A673 (cell line): Measurements from ENCODE around the gene SSR1. TPM values are rescaled to one million over a fixed set of nuclear protein-coding genes. Genes with fewer than 3 reads are reported as not detected.
"Not testable (repeated sequence)": the region's sequence is repeated elsewhere in the genome, so short reads cannot be mapped to it uniquely, and the experiment has no call there.

Source experiments
- Bru-seq: library from RNA; stranded (reverse); fragments of 400-500 nt; gene quantifications from one replicate; lab custom pipeline; 2021; lab: Mats Ljungman, UMichigan
- BruChase-seq, 2 experiments: library from RNA; stranded (reverse); fragments of 400-500 nt; gene quantifications; one replicate each; lab custom pipeline; 2021; lab: Mats Ljungman, UMichigan
- BruUV-seq: library from RNA; stranded (reverse); fragments of 400-500 nt; replicated peaks from 2 replicates; lab custom pipeline; 2021; lab: Mats Ljungman, UMichigan
- CTCF ChIA-PET: fragments of 300-600 bp; sonication (Branson Sonifier 250); formaldehyde crosslinking; loops from one replicate; lab custom pipeline; 2022; ENCODE audit warnings: antibody characterized with exemption; lab: Charles Lee
- POLR2A ChIA-PET: fragments of 300-600 bp; sonication (Branson Sonifier 250); formaldehyde crosslinking; loops from one replicate; lab custom pipeline; 2022; ENCODE audit warnings: antibody characterized with exemption; ENCODE audit not compliant: low non-redundant PET; lab: Charles Lee
- DNase-seq: peaks from one replicate; pipeline ENCODE4 v3.0.0-alpha.2; 2015; ENCODE audit warnings: low spot score
- H3K27ac ChIP-seq: fragments of 200-600 bp; sonication (generic); 2 replicates; pipeline ENCODE4 v1.5.1; 2016; ENCODE audit warnings: mixed run types, low read depth, mild to moderate bottlenecking, mixed read lengths, antibody characterized with exemption, low read length; ENCODE audit not compliant: poor library complexity, severe bottlenecking
- H3K27me3 ChIP-seq: fragments of 200-600 bp; sonication (generic); replicated peaks from 2 replicates; pipeline ENCODE4 v1.6.1; 2017; ENCODE audit warnings: mixed run types, low read depth, mild to moderate bottlenecking, mixed read lengths, antibody characterized with exemption, low read length; ENCODE audit not compliant: insufficient read depth, poor library complexity
- H3K36me3 ChIP-seq: fragments of 200-600 bp; sonication (generic); 2 replicates; pipeline ENCODE4 v1.6.1; 2016; ENCODE audit warnings: mixed run types, mild to moderate bottlenecking, mixed read lengths, antibody characterized with exemption, low read length; ENCODE audit not compliant: insufficient read depth, poor library complexity, severe bottlenecking
- H3K4me1 ChIP-seq: fragments of 200-600 bp; sonication (generic); 2 replicates; pipeline ENCODE4 v1.6.1; 2017; ENCODE audit warnings: mixed run types, mild to moderate bottlenecking, mixed read lengths, antibody characterized with exemption, low read length; ENCODE audit not compliant: insufficient read depth, poor library complexity, severe bottlenecking
- H3K4me3 ChIP-seq: fragments of 200-600 bp; sonication (generic); 2 replicates; pipeline ENCODE4 v1.5.1; 2016; ENCODE audit warnings: low read depth, mixed run types, mild to moderate bottlenecking, mixed read lengths, low read length; ENCODE audit not compliant: poor library complexity, severe bottlenecking
- H3K9me3 ChIP-seq: fragments of 200-600 bp; sonication (generic); 2 replicates; pipeline ENCODE4 v1.6.1; 2016; ENCODE audit warnings: mixed run types, low read depth, mild to moderate bottlenecking, mixed read lengths, antibody characterized with exemption, low read length; ENCODE audit not compliant: poor library complexity, severe bottlenecking
- EZH2 ChIP-seq: fragments of 200-600 bp; sonication (generic); IDR thresholded peaks from 2 replicates; pipeline ENCODE4 v1.6.1; 2017; ENCODE audit warnings: borderline replicate concordance, low read depth, mild to moderate bottlenecking, mixed read lengths, antibody characterized with exemption, low read length; ENCODE audit not compliant: poor library complexity, severe bottlenecking
- intact Hi-C: fragments of 100-400 bp; cut with micrococcal nuclease; formaldehyde crosslinking; loops from one replicate; pipeline ENCODE4 v1.10.0; 2022; ENCODE audit not compliant: unreplicated experiment
- long read RNA-seq: library from polyadenylated mRNA; stranded (forward); transcript quantifications from one replicate; pipeline ENCODE4 v2.0.0, GENCODE V29; 2022
- total RNA-seq: library from RNA; stranded (reverse); gene quantifications from 2 replicates; pipeline ENCODE4 v1.2.3, GENCODE V29; 2021
- TF ChIP-seq, protein P1 (sequence below): fragments of 300-800, 200-600 bp; sonication (generic); conservative IDR thresholded peaks from 2 replicates; pipeline ENCODE4 v1.5.1; 2017; ENCODE audit warnings: low read depth, mild to moderate bottlenecking, antibody characterized with exemption, low read length, moderate library complexity, mixed read lengths

The SSR1 gene
- total RNA-seq (152 and 161 TPM in 2 replicates), Bru-seq, nascent RNA (percentile 87 among the genes with signal in this experiment), BruChase-seq, experiment 1, labeled RNA remaining after a 2-hour chase (percentile 93 among the genes with signal in this experiment), BruChase-seq, experiment 2, labeled RNA remaining after a 6-hour chase (percentile 98 among the genes with signal in this experiment)
- long read RNA-seq, full-length matches to known transcripts = 270 of 350 reads
- long read RNA-seq, partial matches to known transcripts = 47 of 350 reads
- long read RNA-seq, other reads (novel, unspliced or antisense) = 33 of 350 reads

DNA sequence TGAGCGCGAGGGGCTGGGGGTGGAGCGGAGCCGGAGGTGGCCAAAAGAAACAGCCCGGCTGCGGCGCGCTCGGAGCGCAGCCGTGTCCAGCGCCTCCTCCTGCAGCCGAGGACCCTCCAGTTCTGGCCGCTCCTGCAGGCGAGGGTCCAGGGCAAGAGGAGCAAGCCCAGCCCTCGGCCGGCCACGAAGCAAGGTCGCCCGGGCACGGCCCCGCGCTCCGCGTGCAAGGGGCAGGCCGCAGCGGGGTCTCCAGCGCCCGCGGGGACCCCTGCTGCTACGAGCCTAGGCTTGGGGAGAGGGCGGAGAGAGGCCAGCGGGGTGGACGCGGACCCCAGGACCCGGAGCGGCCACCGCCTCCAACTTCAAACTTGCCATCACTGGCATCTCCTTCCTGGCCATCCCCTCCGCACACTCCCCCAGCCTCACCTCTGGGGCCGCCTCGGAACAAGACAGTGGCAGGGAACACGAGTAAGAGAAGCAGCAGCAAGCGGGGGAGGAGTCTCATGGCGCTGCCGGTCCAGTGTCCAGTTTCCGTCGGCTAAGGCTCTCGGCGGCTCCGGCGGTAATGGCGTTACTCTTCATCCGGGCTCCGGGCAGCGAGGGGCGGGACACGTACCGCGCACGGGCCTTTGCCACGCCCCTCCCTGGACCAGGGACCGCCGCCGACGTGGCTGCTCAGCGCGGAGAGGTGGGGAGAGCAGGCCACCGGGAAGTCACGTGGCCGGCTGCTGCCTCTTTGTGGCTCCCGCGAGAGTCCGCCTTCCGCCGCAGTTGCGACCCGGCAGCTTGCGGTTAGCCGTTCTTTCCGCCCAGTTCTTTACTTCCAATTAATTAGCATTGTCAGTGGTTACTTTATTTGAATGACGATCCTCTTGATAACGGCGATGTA lies at the start of gene SSR1:
TSS of gene SSR1 (minus strand) at position 584 of the 889 bp plus-strand sequence. CDS start at position 505, 79 bp downstream.
- H3K27ac ChIP-seq = peak within 1 kb of the TSS; percentile 85
- no TSS peak for BruUV-seq
- intact Hi-C loops = loop anchor here (2.0 kb wide), 1 partner anchor 78 kb away; no protein-coding TSS in a partner anchor
- H3K36me3 ChIP-seq = peaks cover 25% of the 10 kb centered on the region
- H3K27me3 ChIP-seq = no peaks in the 10 kb centered on the region
- H3K9me3 ChIP-seq = no peaks in the 10 kb centered on the region
- peak; percentile 98 for DNase-seq
- no peaks in the 10 kb centered on the region for H3K4me1 ChIP-seq
- no peak for TF ChIP-seq EZH2
- TF ChIP-seq, protein P1, sequence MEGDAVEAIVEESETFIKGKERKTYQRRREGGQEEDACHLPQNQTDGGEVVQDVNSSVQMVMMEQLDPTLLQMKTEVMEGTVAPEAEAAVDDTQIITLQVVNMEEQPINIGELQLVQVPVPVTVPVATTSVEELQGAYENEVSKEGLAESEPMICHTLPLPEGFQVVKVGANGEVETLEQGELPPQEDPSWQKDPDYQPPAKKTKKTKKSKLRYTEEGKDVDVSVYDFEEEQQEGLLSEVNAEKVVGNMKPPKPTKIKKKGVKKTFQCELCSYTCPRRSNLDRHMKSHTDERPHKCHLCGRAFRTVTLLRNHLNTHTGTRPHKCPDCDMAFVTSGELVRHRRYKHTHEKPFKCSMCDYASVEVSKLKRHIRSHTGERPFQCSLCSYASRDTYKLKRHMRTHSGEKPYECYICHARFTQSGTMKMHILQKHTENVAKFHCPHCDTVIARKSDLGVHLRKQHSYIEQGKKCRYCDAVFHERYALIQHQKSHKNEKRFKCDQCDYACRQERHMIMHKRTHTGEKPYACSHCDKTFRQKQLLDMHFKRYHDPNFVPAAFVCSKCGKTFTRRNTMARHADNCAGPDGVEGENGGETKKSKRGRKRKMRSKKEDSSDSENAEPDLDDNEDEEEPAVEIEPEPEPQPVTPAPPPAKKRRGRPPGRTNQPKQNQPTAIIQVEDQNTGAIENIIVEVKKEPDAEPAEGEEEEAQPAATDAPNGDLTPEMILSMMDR = no peak
- ChIA-PET POLR2A (interaction anchor here (0.6 kb wide), 2 partner anchors 95 to 796 kb away, joined by 9 to 10 read pairs; no protein-coding TSS in a partner anchor), CTCF (no interaction called here)
- H3K4me3 ChIP-seq = peak within 1 kb of the TSS; percentile 85

DNA sequence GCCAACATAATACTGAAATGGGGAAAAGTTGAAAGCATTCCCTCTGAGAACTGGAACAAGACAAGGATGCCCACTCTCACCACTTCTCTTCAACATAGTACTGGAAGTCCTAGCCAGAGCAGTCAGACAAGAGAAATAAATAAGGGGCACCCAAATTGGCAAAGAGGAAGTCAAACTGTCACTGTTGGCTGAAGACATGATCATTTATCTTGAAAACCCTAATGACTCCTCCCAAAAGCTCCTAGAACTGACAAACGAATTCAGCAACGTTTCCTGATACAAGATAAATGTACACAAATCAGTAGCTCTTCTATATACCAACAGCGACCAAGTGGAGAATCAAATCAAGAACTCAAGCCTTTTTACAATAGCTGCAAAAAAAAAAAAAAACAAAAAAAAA lies 38.9 kb upstream of the SSR1 start:
- H3K4me3 ChIP-seq, H3K27me3 ChIP-seq, CTCF ChIA-PET, H3K27ac ChIP-seq, H3K36me3 ChIP-seq, DNase-seq, BruUV-seq, intact Hi-C loops, H3K4me1 ChIP-seq, POLR2A ChIA-PET, H3K9me3 ChIP-seq: not testable (repeated sequence)

GRCh38 chr6:7350591-7350990 lies 37.6 kb upstream of the SSR1 start:
- H3K27ac ChIP-seq, H3K4me3 ChIP-seq, DNase-seq, BruUV-seq, H3K36me3 ChIP-seq, CTCF ChIA-PET, POLR2A ChIA-PET, intact Hi-C loops, H3K4me1 ChIP-seq, H3K9me3 ChIP-seq, H3K27me3 ChIP-seq: not testable (repeated sequence)

- H3K27me3 ChIP-seq, BruUV-seq, CTCF ChIA-PET, H3K36me3 ChIP-seq, H3K9me3 ChIP-seq, POLR2A ChIA-PET, intact Hi-C loops, H3K4me1 ChIP-seq, H3K27ac ChIP-seq, H3K4me3 ChIP-seq: not testable (repeated sequence)
- DNase-seq = peak; percentile 28
Measured at GRCh38 chr6:7347551-7347997, 34.6 kb upstream of the SSR1 start.

DNA sequence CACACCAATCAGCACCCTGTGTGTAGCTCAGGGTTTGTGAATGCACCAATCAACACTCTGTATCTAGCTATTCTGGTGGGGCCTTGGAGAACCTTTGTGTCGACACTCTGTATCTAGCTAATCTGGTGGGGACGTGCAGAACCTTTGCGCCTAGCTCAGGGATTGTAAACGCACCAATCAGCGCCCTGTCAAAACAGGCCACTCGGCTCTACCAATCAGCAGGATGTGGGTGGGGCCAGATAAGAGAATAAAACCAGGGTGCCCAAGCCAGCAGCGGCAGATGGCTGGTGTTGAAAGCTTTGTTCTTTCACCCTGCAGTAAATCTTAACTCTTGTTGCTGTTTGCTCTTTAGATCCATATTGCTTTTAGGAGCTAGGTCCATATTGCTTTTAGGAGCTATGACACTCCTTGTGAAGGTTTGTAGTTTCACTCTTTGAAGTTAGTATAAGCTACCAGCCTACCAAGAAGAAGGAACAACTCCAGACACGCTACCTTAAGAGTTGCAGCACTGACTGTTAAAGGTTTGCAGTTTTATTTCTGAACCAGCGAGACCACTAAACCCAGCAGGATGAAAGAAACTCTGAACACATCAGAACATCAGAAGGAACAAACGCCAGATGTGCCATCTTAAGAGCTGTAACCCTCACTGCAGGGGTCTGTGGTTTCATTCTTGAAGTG lies 31.9 kb upstream of the SSR1 start:
- H3K4me1 ChIP-seq, intact Hi-C loops, H3K36me3 ChIP-seq, H3K9me3 ChIP-seq, BruUV-seq, H3K27ac ChIP-seq, H3K4me3 ChIP-seq, DNase-seq, CTCF ChIA-PET, H3K27me3 ChIP-seq: not testable (repeated sequence)
- POLR2A ChIA-PET = interaction anchor here (0.6 kb wide), 1 partner anchor 647 kb away, joined by 3 read pairs; no protein-coding TSS in a partner anchor
